ENCODE results near the gene GAA. TPM values are rescaled to one million over a fixed set of nuclear protein-coding genes. Genes with fewer than 3 reads are reported as not detected.

The GAA gene
- total and polyA plus RNA-seq, 2 of the 13 experiments (the other 11 are each of a cell fraction or from before 2014, with no cell fraction given), result 21.6 to 36.4 TPM

DNA sequence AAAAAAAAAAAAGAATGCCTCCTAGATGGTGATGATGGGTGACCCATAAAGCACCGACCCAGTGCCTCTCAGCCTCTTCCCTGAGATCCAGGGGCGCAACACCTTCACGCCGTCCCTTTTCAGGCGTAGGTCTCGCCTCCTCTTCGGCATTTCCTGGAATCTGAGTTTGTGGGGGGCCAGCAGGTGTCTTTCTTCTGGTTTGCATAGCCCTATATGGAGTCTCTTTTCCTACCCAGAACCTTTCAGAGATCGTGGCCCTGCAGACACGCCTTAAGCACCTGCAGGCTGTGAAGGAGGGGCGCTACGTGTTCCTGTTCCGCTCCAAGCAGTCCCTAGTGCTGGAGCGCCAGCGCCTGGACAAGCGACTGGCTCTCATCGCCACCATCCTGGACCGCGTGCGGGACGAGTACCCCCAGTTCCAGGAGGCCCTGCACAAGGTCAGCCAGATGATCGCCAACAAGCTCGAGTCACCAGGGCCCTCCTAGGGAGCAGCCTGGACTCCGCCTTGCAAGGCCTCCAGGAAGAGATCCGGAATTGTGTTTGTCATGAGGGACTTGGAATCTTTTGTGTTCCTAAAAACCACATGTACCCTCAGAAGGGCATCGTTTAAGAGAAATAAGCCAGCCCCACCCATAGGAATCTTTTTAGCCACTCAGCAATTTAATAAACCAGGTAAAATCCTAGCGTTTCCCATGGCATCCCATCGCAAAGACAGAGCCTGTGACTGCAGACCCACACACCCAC, 1.9 kb upstream of the GAA start (continued):
- TF ChIP-seq, protein P1, sequence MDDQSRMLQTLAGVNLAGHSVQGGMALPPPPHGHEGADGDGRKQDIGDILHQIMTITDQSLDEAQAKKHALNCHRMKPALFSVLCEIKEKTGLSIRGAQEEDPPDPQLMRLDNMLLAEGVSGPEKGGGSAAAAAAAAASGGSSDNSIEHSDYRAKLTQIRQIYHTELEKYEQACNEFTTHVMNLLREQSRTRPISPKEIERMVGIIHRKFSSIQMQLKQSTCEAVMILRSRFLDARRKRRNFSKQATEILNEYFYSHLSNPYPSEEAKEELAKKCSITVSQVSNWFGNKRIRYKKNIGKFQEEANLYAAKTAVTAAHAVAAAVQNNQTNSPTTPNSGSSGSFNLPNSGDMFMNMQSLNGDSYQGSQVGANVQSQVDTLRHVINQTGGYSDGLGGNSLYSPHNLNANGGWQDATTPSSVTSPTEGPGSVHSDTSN (CRISPR knock-in tag; IDR thresholded peaks at IDR 0.05; ENCODE audit: borderline replicate concordance), result no peak
- TF ChIP-seq ZNF788 (CRISPR knock-in tag; IDR thresholded peaks at IDR 0.05; ENCODE audit: borderline replicate concordance), result 0 out of 2 replicates have a peak, but pooled peaks have one; percentile 16

DNA sequence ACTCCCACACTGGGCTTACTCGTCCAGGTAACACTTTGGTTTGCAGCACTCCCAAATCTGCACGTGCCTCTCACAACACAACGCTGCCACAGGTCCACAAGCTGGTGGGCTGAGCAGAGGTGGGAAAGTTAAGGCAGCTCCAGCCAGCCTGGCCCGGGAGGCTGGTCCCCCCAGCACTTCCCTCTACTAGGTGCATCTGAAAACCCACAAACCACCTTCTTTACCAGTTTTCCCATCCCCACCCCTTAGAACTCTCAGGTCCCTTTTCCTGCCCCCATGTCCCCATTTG, 1.4 kb upstream of the GAA start:
- H2AFZ ChIP-seq (ENCODE audit: low read length), result peak overlapping the region; percentile 44
- TF ChIP-seq MXD1 (CRISPR knock-in tag; IDR thresholded peaks at IDR 0.05), result 0 out of 2 replicates have a peak, but pooled peaks have one; percentile 20
- 0 out of 2 replicates have a peak, but pooled peaks have one; percentile 18 for TF ChIP-seq MYC (CRISPR knock-in tag; IDR thresholded peaks at IDR 0.05; ENCODE audit: borderline replicate concordance)
- TF ChIP-seq FOXO4 (CRISPR knock-in tag; conservative IDR thresholded peaks at IDR 0.05), result 0 out of 2 replicates have a peak, but pooled peaks have one; percentile 87
- TF ChIP-seq, protein P2, sequence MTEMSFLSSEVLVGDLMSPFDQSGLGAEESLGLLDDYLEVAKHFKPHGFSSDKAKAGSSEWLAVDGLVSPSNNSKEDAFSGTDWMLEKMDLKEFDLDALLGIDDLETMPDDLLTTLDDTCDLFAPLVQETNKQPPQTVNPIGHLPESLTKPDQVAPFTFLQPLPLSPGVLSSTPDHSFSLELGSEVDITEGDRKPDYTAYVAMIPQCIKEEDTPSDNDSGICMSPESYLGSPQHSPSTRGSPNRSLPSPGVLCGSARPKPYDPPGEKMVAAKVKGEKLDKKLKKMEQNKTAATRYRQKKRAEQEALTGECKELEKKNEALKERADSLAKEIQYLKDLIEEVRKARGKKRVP (CRISPR knock-in tag; IDR thresholded peaks at IDR 0.05), result no peak
- 0 out of 2 replicates have a peak, but pooled peaks have one; percentile 29 for TF ChIP-seq HIVEP1 (CRISPR knock-in tag; IDR thresholded peaks at IDR 0.05)
- 0 out of 2 replicates have a peak, but pooled peaks have one; percentile 50 for TF ChIP-seq CAMTA2 (CRISPR knock-in tag; IDR thresholded peaks at IDR 0.05; ENCODE audit: borderline replicate concordance)
- no peaks in the 10 kb centered on the region for H3K9me3 ChIP-seq (ENCODE audit: low read length)
- peaks cover 5 to 41% of the 10 kb centered on the region in 2 experiments; a peak in 4 of 5 replicates for H3K27me3 ChIP-seq (ENCODE audit: control insufficient read depth in 1 of 2, insufficient read depth in 2 of 2, low read length in 2 of 2)
- H3K9ac ChIP-seq (ENCODE audit: insufficient read depth, low read depth, low read length), result no peak overlapping the region
- DNase-seq (ENCODE audit: low spot score) (no peak), FAIRE-seq (no peak), ATAC-seq (no peak)
- CTCF ChIA-PET (ENCODE audit: low intra/inter-chr PET ratio, low total read pairs), result no interaction called here
- H3K36me3 ChIP-seq (replicated peaks in 1 of 2; ENCODE audit: control insufficient read depth in 1 of 2, insufficient read depth in 2 of 2, low read length in 2 of 2), result no peaks in the 10 kb centered on the region
- intact Hi-C loops (cut with micrococcal nuclease; ENCODE audit: unreplicated experiment) (no loop called here), in situ Hi-C loops (cut with HindIII; ENCODE audit: extremely low pct_ligation_motif_present, low pct_unique_long_range_greater_than_20kb) (no loop called here)
- no TSS peak for BruUV-seq (replicated peaks)
- H3K4me3 ChIP-seq (replicated peaks in 1 of 3; ENCODE audit: insufficient read depth in 1 of 3, low read depth in 2 of 3, low read length in 3 of 3), result peak overlapping the region in 1 of 3 experiments; percentile 7; a peak in 1 of 6 replicates
- no peak overlapping the region for H3K27ac ChIP-seq (ENCODE audit: extremely low read length, insufficient read depth, low read length)
- WGBS (ENCODE audit: low lambda C conversion rate), result 55% methylated on average over 4 of the region's 4 CpGs
- H4K20me1 ChIP-seq (ENCODE audit: insufficient read depth, low read length), result no peaks in the 10 kb centered on the region
- peak overlapping the region; percentile 89 for H3K4me2 ChIP-seq (ENCODE audit: low read depth, low read length)
- peaks cover 49% of the 10 kb centered on the region for H3K4me1 ChIP-seq (ENCODE audit: insufficient read depth, low read length)
- POLR2A ChIA-PET, result no interaction called here
- peaks cover 9% of the 10 kb centered on the region for H3K79me2 ChIP-seq (ENCODE audit: insufficient read depth, low read length)

Measured in HepG2 (cell line).